Testis (tissue), 2 donors: ENCODE measurements around the gene OR1K1.

Experiments
- CTCF ChIP-seq, 3 experiments: fragments of 450-650 bp in 2 of 3; fragments of 200-600 bp in 1 of 3; sonication (generic) in 1 of 3; IDR thresholded peaks; one replicate each; pipeline ENCODE4 v1.5.1; 2016 to 2019; ENCODE audit warnings: antibody characterized with exemption in 3 of 3, mild to moderate bottlenecking in 2 of 3, moderate library complexity in 1 of 3
- POLR2A ChIP-seq: fragments of 450-650 bp; IDR thresholded peaks from one replicate; pipeline ENCODE4 v1.6.1; 2017; ENCODE audit warnings: antibody characterized with exemption, mild to moderate bottlenecking, moderate library complexity

- TF ChIP-seq CTCF (IDR thresholded peaks at IDR 0.05) (no peak), POLR2A (no peak)
These were observed 14.7 kb upstream of the OR1K1 start for GRCh38 chr9:122785269-122785668.
